Gastrocnemius medialis (tissue), 4 donors: Measurements from ENCODE around the gene ACLY. TPM values are rescaled to one million over a fixed set of nuclear protein-coding genes. Genes with fewer than 3 reads are reported as not detected.
A peak's percentile ranks its signal among the peaks of the same experiment; 100 is the strongest.

Experiments
- ATAC-seq, 2 donors: fragments of 150-250 bp; one replicate each; pipeline ENCODE4 v1.9.1; 2016
- DNase-seq, 2 donors: peaks; one replicate each; pipeline ENCODE4 v3.0.0-alpha.2; 2019
- H3K27ac ChIP-seq, 4 donors: fragments of 200-600 bp; sonication (generic); 1 replicate in 1 of 4; 2 replicates in 3 of 4; pipeline ENCODE4 v1.5.1; 2016 to 2018; ENCODE audit warnings: mild to moderate bottlenecking in 2 of 4, moderate library complexity in 1 of 4
- H3K27me3 ChIP-seq, 3 donors: fragments of 200-600 bp; sonication (generic) in 2 of 3; 1 replicate in 1 of 3; 2 replicates in 2 of 3; pipeline versions ENCODE4 v1.5.1 to v1.6.0; 2016 to 2019; ENCODE audit warnings: mild to moderate bottlenecking in 1 of 3, moderate library complexity in 1 of 3
- H3K36me3 ChIP-seq, 2 donors: fragments of 200-600 bp; sonication (generic) in 1 of 2; one replicate each; pipeline ENCODE4 v1.5.1; 2017 to 2018
- H3K4me1 ChIP-seq, 2 donors: fragments of 200-600 bp; sonication (generic) in 1 of 2; one replicate each; pipeline ENCODE4 v1.5.1; 2016 to 2017; ENCODE audit warnings: mild to moderate bottlenecking in 2 of 2
- H3K4me3 ChIP-seq, 4 donors: fragments of 200-600 bp; sonication (generic) in 3 of 4; 1 replicate in 1 of 4; 2 replicates in 3 of 4; pipeline ENCODE4 v1.5.1; 2016 to 2019; ENCODE audit warnings: mild to moderate bottlenecking in 2 of 4
- H3K9me3 ChIP-seq, 3 donors: fragments of 200-600 bp; sonication (generic) in 2 of 3; 1 replicate in 1 of 3; 2 replicates in 2 of 3; pipeline ENCODE4 v1.5.1; 2016 to 2019
- CTCF ChIP-seq, 5 experiments: fragments of 450-650 bp in 3 of 5; fragments of 200-600 bp in 2 of 5; sonication (generic) in 2 of 5; IDR thresholded peaks in 4 of 5; conservative IDR thresholded peaks in 1 of 5; 1 replicate in 4 of 5; 2 replicates in 1 of 5; pipeline ENCODE4 v1.5.1; 2016 to 2019; ENCODE audit warnings: antibody characterized with exemption in 5 of 5, mild to moderate bottlenecking in 3 of 5, moderate library complexity in 3 of 5
- POLR2A ChIP-seq, 2 donors: fragments of 450-650 bp; IDR thresholded peaks; one replicate each; pipeline ENCODE4 v1.6.1; 2017; ENCODE audit warnings: antibody characterized with exemption in 2 of 2, mild to moderate bottlenecking in 2 of 2, moderate library complexity in 2 of 2
- in situ Hi-C, 4 donors: fragments of 200-750 bp; cut with MboI; loops; one replicate each; pipeline versions ENCODE4 v1.15.0 to v1.8.0; 2017; ENCODE audit warnings: low sequenced_read_pairs in 4 of 4
- intact Hi-C: fragments of 100-400 bp; cut with DNase I; formaldehyde crosslinking; loops from one replicate; pipeline ENCODE4 v1.15.1; 2023; ENCODE audit warnings: low total_unique reads
- total RNA-seq, 4 donors: library from RNA; depleted of rRNA; stranded (reverse); fragments of >200 nt; gene quantifications; one replicate each; pipeline versions ENCODE4 v1.1.0 to v1.2.3, GENCODE V29; 2016

ACLY gene
- total RNA-seq, 4 donors from 2014 or later, result 20.8 to 35.0 (median 30.7) TPM

GRCh38 chr17:41870097-41870496 is 48.7 kb downstream of the ACLY start:
- peaks cover 0 to 43% of the 10 kb centered on the region in 2 donors for H3K36me3 ChIP-seq
- no peak overlapping the region for H3K27ac ChIP-seq
- H3K4me3 ChIP-seq, result no peak overlapping the region
- no peak for DNase-seq
- in situ Hi-C loops, result no loop called here
- H3K4me1 ChIP-seq, result no peaks in the 10 kb centered on the region
- intact Hi-C loops, result no loop called here
- H3K9me3 ChIP-seq, result no peaks in the 10 kb centered on the region
- TF ChIP-seq POLR2A (IDR thresholded peaks at IDR 0.05) (no peak), CTCF (IDR thresholded peaks at IDR 0.05 in 4 of 5, conservative IDR thresholded peaks at IDR 0.05 in 1 of 5) (no peak)
- H3K27me3 ChIP-seq, result no peaks in the 10 kb centered on the region
- ATAC-seq, result no peak

- ATAC-seq (no peak), DNase-seq (no peak)
- TF ChIP-seq CTCF (IDR thresholded peaks at IDR 0.05 in 4 of 5, conservative IDR thresholded peaks at IDR 0.05 in 1 of 5), result no peak
- no peak for TF ChIP-seq POLR2A (IDR thresholded peaks at IDR 0.05)
- in situ Hi-C loops (no loop called here), intact Hi-C loops (loop anchor here (5.0 kb wide), 1 partner anchor 132 kb away; no protein-coding TSS in a partner anchor)
- H3K36me3 ChIP-seq, result peaks cover 0 to 43% of the 10 kb centered on the region in 2 donors
- no peaks in the 10 kb centered on the region for H3K27me3 ChIP-seq
- H3K4me3 ChIP-seq, result no peak overlapping the region
- peaks cover under 1 to 2% of the 10 kb centered on the region in 2 donors for H3K4me1 ChIP-seq
- no peaks in the 10 kb centered on the region for H3K9me3 ChIP-seq
- H3K27ac ChIP-seq, result no peak overlapping the region
Measured at GRCh38 chr17:41869426-41869825, 49.3 kb downstream of the ACLY start.

- intact Hi-C loops, result loop anchor here (5.0 kb wide), 1 partner anchor 131 kb away; no protein-coding TSS in a partner anchor
- no peak for TF ChIP-seq POLR2A (IDR thresholded peaks at IDR 0.05)
- H3K4me1 ChIP-seq, result peaks cover 9 to 10% of the 10 kb centered on the region in 2 donors
- no peaks in the 10 kb centered on the region for H3K27me3 ChIP-seq
- in situ Hi-C loops, result no loop called here
- peaks cover 0 to 43% of the 10 kb centered on the region in 2 donors for H3K36me3 ChIP-seq
- no peak overlapping the region for H3K27ac ChIP-seq
- H3K4me3 ChIP-seq, result no peak overlapping the region
- H3K9me3 ChIP-seq, result no peaks in the 10 kb centered on the region
- no peak for ATAC-seq
- DNase-seq, result no peak
Measured at GRCh38 chr17:41868568-41868967, 50.2 kb downstream of the ACLY start.

- in situ Hi-C loops, result no loop called here
- DNase-seq, result no peak
- peak overlapping the region; percentile 98 to 100 (median 99) for H3K4me3 ChIP-seq
- no peaks in the 10 kb centered on the region for H3K9me3 ChIP-seq
- peaks cover 18 to 35% of the 10 kb centered on the region in 2 donors for H3K4me1 ChIP-seq
- H3K36me3 ChIP-seq, result peaks cover 0 to 27% of the 10 kb centered on the region in 2 donors
- no peak for ATAC-seq
- intact Hi-C loops, result loop anchor here (2.0 to 5.0 kb wide), 3 partner anchors 29 to 128 kb away; partner anchors contain the start of genes KLHL10, NT5C3B and P3H4
- H3K27ac ChIP-seq, result peak overlapping the region; percentile 92 to 97 (median 94)
- no peak for TF ChIP-seq CTCF (IDR thresholded peaks at IDR 0.05 in 4 of 5, conservative IDR thresholded peaks at IDR 0.05 in 1 of 5)
- TF ChIP-seq POLR2A (IDR thresholded peaks at IDR 0.05), result peak in 1 of 2 donors; percentile 4
- no peaks in the 10 kb centered on the region for H3K27me3 ChIP-seq
Measured at GRCh38 chr17:41865596-41865893, 53.2 kb downstream of the ACLY start.

GRCh38 chr17:41864836-41865595 is 53.7 kb downstream of the ACLY start, which contains the start of gene KLHL11:
Gene KLHL11 (minus strand): TSS chr17:41865423. CDS start chr17:41865370, 53 bp downstream.
- Histone ChIP-seq H3K27ac (peak within 1 kb of the TSS; percentile 92 to 97 (median 94)), H3K4me3 (peak within 1 kb of the TSS; percentile 98 to 100 (median 99)), H3K4me1 (peaks cover 20 to 35% of the 10 kb centered on the region in 2 donors), H3K36me3 (peaks cover 0 to 25% of the 10 kb centered on the region in 2 donors), H3K9me3 (no peaks in the 10 kb centered on the region), H3K27me3 (no peaks in the 10 kb centered on the region)
- intact Hi-C loops, result loop anchor here (2.0 to 5.0 kb wide), 3 partner anchors 28 to 128 kb away; partner anchors contain the start of genes KLHL10, NT5C3B and P3H4
- in situ Hi-C loops, result no loop called here
- ATAC-seq (peak; percentile 94 to 95), DNase-seq (peak; percentile 74 to 86)
- TF ChIP-seq POLR2A (IDR thresholded peaks at IDR 0.05), result peak; percentile 88 to 90
- no peak for TF ChIP-seq CTCF (IDR thresholded peaks at IDR 0.05 in 4 of 5, conservative IDR thresholded peaks at IDR 0.05 in 1 of 5)
